Spleen (tissue), 7 donors: Measurements from ENCODE around the gene SKI.

Source experiments
- POLR2A ChIP-seq, 3 donors: fragments of 450-650 bp; IDR thresholded peaks; one replicate each; pipeline ENCODE4 v1.5.1; 2017; ENCODE audit warnings: antibody characterized with exemption in 3 of 3, mild to moderate bottlenecking in 1 of 3
- POLR2AphosphoS5 ChIP-seq, 3 donors: sonication (generic); formaldehyde crosslinking; IDR thresholded peaks; one replicate each; pipeline ENCODE4 v1.5.1; 2017; ENCODE audit warnings: antibody characterized with exemption in 3 of 3
- TF ChIP-seq, protein P1 (sequence below), 11 experiments: fragments of 200-600 bp in 7 of 11; fragments of 450-650 bp in 4 of 11; sonication (generic) in 4 of 11; IDR thresholded peaks in 8 of 11; conservative IDR thresholded peaks in 3 of 11; 1 replicate in 7 of 11; 2 replicates in 4 of 11; pipeline versions ENCODE4 v1.4.0 to v1.8.0; 2016 to 2021; ENCODE audit warnings: antibody characterized with exemption in 11 of 11, inconsistent platforms in 4 of 11, mild to moderate bottlenecking in 1 of 11
- donor health status: DM: no; HTN: no; CAD: no; lungs with moderate emphysema.
- donor health status: DM: no; HTN: no; CAD: no.
- donor health status: DM: no; HTN: no; CAD: no.

DNA sequence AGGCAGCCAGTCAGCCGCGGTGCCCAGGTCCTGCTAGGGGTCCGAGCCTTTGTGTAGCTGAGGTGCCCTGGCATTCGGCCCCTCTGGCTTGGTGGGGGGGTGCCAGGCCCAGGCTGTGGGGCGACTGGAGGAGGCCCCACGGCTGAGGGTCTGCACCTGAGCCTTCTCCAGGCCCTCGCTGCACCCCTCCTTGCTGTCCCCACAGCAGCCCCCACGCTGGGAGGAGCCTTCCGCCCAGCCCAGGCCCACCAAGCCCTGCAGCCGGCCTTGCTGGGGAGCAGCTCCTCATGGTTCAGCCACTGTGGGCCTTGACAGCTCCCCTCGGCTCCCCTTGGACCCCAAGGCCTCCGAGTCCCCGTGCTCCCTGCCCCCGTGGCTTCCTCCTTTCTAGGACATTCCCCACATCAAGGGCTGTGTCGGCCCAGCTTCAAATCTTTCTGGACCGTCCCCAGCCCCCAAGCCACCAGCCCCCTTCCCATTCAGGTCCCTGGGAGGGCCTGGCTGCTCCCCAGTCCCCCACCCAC lies 95.4 kb downstream of the SKI start:
- TF ChIP-seq POLR2A (IDR thresholded peaks at IDR 0.05) (no peak), POLR2AphosphoS5 (IDR thresholded peaks at IDR 0.05) (no peak)
- TF ChIP-seq, protein P1, sequence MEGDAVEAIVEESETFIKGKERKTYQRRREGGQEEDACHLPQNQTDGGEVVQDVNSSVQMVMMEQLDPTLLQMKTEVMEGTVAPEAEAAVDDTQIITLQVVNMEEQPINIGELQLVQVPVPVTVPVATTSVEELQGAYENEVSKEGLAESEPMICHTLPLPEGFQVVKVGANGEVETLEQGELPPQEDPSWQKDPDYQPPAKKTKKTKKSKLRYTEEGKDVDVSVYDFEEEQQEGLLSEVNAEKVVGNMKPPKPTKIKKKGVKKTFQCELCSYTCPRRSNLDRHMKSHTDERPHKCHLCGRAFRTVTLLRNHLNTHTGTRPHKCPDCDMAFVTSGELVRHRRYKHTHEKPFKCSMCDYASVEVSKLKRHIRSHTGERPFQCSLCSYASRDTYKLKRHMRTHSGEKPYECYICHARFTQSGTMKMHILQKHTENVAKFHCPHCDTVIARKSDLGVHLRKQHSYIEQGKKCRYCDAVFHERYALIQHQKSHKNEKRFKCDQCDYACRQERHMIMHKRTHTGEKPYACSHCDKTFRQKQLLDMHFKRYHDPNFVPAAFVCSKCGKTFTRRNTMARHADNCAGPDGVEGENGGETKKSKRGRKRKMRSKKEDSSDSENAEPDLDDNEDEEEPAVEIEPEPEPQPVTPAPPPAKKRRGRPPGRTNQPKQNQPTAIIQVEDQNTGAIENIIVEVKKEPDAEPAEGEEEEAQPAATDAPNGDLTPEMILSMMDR (IDR thresholded peaks at IDR 0.05 in 8 of 11, conservative IDR thresholded peaks at IDR 0.05 in 3 of 11): no peak
